AG08395 (cell line): ENCODE data around the gene MYO1D.

Experiments
- DNase-seq: peaks from one replicate; pipeline ENCODE4 v3.0.0; 2012; ENCODE audit warnings: mixed read lengths, low spot score

The MYO1D gene

DNA sequence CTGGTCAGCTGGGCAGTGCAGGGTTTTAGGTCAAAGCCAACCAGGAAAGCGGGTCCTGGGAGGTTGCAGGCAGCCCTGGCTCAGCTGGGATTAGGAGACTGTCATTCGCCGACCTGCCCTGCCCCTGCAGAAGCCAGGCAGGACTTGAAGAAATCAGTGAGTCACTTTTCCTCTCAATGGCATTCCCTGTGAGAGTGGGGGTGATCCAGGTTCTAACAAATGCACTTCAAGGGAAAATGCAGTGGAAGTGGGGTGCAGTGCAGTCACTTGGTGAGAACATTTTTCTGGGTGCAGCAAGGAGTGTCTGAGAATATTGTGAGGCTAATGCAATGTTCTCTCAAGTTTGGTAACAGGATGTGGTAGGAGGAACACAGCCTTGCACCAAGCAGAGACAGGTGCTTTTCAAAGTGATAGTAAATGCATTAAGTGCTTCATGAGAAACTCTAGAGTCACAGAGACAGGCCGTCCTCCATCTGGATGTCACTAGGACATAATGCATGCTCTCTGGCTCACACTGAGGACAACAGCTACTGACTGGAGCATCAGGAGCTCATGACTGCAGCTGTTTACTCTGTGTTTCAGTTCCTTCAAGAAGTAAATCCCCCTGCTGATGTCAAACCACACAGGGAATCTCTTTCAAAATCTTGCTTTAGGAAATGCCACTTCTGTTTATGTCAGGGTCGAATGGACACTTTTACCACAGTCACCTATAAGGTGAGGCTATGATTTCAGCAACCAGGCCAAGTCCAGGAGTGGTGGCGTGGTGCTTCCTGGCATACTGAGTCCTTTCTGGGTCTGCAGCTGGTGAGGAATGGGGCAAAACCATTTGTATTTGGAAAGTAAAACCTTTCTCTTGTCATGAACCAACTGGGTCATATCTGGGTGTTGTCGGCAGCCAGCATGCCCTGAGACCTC, 373.4 kb downstream of the MYO1D start:
- DNase-seq, result peak; percentile 27

DNA sequence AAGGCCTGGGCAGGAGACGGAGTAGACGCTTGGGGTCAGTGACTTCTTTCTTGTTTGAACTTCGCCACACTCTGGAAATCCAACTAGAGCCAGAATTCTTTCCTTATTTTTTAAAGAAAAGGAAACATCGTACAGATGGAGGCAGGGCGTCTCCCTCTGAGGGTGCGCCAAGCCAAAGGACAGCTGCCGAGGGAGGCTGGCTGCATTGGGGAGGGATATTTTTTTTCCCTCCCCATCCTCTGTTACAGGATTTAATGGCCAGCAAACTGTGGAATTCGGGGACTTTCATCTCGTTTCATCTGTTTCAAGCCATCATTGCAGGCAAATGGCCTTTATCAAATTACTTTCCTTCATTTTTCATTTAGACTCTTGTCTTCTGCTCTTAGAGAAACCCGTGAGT, 374.2 kb downstream of the MYO1D start:
- DNase-seq, result no peak

GRCh38 chr17:32502013-32502412, 374.9 kb downstream of the MYO1D start:
- DNase-seq, result no peak

- DNase-seq, result no peak
These were observed 378.5 kb downstream of the MYO1D start for GRCh38 chr17:32498391-32498790.

DNA sequence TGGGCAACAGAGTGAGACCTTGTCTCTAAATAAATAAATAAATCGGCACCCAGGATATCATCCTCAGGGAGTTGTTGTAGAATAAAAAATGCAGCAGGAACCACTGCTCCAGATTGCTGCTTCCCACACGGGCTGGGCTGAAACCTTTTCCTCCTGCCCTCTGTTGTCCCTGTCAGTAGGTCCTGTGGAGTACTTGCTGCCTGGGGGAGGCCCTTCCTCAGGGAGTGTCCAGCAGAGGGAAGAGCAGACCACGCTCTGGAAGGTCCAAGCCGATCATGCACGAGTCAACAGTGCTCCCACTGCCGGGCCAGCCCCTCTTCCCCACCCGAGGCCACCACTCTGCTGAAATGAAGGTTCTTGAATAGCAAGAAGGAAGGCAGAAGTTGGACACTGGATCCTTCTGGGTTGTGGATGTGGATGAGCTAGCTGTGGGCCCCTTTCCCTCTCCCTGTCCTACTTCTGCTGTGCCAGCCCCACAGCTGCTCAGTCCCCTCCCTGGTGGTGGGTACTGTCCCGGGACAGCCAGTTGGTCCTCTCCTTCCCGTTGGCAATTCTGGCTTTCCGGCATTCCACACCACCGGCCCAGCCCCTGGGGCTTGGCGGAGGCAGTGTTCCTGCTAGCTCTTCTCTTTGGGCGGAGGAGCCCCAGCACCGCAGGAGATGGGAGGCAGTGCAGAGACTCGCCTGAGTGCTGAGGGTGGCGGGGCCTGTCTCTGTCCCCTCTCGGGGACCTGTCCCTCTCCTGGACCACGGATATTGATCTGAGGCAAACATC, 379.3 kb downstream of the MYO1D start:
- DNase-seq, result peak; percentile 19

- peak; percentile 68 for DNase-seq
These were observed 380.4 kb downstream of the MYO1D start for GRCh38 chr17:32496395-32497073.

DNA sequence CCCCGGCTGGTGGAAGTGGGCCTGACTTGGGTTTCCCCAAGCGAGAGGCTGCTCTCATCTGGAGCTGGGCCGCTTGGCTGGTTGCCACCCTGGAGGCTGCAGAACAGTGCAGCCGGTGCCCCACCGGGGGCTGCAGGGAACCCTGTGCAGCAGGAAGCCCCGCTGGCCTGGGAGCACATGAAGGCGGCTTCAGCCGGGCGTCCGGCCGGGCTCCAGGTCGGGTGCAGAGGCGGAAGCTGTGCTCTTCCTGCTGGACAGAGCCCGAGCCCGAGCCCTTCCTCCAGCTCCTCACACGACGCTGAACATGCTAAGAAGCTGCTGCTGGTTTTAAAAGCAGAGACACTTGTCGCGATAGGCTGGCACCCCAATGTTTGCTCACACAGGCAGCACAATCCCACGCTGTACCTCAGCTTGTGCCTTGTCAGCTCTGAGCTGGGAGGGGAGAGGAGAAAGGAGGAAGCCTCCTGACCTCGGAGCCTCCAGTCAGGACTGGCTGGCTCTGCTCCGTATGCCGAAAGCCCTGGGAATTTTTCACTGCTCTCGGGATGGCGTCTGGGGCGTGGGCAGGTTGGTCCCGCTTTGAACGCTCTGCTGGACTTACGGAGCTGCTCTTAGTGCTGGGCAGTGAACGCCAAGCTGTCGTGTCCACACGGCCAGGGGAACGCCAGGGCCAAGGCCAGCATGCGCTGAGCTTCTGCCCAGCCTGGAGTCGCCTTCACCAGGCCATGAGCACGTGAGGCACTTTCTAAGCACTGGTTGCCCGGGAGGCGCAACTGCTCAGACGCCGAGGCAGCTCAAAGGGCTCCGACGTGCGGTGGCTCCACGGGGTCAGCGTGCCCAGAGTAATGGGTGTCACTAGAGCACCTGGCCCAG, 381.3 kb downstream of the MYO1D start:
- peak; percentile 24 for DNase-seq

DNA sequence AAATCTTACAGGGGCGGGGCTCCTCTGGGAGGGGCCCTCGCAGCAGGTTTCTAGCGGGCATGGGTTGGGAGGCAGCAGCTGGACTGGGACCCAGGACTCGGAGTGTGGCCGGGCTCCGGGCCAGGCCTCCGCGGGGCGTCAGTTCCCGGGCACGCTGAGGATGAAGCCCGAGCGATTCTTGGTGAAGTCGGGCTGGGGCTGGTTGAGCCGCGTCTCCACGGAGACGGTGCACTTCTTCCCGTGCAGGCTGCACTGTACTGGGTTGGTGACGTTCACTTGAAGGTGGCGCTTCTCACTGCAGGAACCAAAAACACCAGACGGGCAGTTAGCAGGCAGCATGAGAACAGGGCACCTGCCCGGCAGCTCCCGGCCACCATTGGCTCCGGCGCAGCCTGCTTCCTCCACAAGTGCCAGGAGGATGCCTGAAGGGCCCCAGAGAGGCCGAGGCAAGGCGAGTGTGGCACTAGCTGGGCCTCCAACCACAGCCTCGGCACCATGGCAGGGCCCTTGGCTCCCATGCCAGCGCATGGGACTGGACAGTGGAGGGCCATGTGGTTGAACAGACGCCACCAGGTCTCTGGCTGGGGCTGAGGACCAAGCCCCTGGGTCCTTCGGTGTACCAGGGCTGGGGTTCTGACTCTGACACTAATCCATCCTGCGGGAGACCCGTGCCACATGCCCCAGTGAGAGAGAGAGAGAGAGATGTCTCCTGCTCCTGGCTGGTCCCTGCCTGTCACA, 382.1 kb downstream of the MYO1D start:
- no peak for DNase-seq

GRCh38 chr17:32493976-32494513, 382.9 kb downstream of the MYO1D start:
- no peak for DNase-seq

DNA sequence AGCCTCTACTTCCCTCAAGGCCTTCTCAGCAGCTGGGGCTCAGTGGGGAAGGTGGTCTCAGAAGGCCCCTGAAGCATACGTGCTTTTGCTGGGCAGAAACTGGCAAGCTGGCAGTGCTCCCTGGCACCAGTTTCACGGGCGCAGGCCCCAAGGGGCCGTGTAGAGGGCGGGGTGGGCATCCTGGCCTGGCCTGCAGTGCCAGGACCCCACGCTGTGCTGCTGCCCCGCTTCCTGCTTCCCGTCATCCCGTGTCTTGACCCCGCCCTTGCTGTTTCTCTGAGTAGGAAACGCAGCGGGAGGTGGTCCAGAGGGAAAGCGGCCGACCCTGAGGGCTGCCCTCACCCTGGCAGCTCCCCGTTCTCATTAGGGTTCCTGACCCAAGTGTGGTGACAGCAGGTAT, 383.4 kb downstream of the MYO1D start:
- DNase-seq, result no peak

- DNase-seq, result no peak
These were observed 384.2 kb downstream of the MYO1D start for GRCh38 chr17:32492648-32493289.

GRCh38 chr17:32492264-32492589, 384.7 kb downstream of the MYO1D start:
- no peak for DNase-seq

DNA sequence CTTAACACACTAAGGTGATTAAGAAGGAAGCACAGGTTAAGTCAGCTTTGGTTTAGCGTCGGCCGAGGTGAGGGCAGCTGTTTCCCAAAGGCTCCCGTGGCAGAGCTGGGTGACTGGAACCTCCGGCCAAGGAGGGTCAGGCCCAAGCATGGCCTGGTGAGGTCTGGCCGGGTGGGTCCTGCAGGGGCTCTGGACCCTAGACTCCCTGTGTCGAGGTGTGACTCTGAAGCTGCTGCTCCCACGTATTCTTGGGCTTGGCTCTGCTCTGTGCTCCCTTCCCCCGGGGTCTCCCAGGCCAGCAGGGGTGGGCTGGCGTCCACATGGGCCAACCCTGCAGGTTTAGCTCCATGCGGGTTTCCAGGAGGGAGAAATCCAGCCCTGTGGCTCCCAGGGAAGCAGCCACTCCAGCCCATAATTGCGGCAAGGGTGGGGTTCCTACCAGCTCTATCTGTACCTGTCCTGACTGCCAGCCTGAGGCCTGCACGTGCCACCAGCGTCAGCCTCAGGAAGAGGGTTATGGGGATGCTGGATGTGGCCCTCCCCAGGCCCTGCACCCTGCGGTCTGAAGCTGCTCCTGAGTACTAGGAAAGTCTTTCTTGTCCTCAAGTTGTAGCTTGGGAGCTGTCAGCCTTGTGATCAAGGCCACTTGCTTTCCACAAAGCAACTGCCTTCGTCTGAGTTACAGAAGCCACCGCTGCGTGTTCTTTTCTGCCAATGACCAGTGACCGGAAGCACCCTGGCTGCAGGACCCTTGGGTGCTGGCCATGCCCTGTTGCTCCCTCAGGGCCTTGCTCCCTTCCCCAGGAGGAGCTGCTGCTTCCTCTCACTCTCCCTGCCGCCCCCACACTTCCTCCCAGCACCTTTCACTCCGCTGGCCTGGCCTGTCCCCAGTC, 385.3 kb downstream of the MYO1D start:
- no peak for DNase-seq

GRCh38 chr17:32490101-32490482, 386.8 kb downstream of the MYO1D start:
- no peak for DNase-seq

DNA sequence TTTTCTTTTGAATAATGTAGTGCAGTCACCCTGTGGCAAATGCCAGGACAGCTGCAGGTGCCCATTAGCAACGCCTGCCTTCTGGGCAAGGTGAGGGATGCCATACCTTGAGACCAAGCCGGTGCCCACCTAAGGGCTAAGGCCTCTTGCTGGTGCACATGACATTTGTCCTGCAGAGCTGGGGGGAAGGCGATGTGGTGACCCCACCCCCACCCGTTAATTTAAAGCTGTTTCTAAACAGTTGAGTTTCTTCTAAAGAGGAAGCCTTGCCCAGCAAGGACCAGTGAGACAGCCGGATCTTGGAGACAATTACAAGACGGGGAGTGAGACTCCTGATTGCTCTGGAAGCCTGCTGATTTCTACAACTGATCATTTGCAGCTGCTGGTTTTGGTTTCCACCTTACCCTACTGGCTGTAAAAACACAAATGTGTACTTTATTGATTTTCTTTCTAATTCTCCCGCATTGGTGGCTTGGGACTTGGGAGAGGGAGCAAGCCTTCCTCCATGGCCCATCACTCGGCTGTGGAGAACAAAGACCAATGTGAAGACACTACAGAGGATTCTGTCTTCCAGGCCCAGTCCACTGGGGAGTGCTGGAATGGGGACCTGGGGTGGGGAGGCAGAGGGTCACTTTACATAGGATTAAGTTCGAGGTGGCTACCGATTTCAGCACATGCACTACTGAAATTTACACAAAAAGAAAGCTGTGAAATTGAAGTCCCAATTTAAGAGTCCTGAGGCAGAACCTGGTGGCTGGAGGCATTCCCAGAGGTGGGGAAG, 387.4 kb downstream of the MYO1D start:
- DNase-seq, result no peak

- no peak for DNase-seq
These were observed 388.2 kb downstream of the MYO1D start for GRCh38 chr17:32488604-32489180.

GRCh38 chr17:32488177-32488542, 388.8 kb downstream of the MYO1D start:
- no peak for DNase-seq
